Measurements from ENCODE around the gene C10orf71. TPM values are rescaled to one million over a fixed set of nuclear protein-coding genes. Genes with fewer than 3 reads are reported as not detected.

Gene C10orf71
- polyA plus RNA-seq, 1 donor from 2014 or later: not detected

GRCh38 chr10:49311555-49312236, 12.7 kb downstream of the C10orf71 start:
- H3K36me3 ChIP-seq (ENCODE audit: insufficient read depth, low read length): no peaks in the 10 kb centered on the region
- H3K4me3 ChIP-seq (ENCODE audit: low read length): no peak overlapping the region
- no peak overlapping the region for H3K27ac ChIP-seq (ENCODE audit: low read length)
- no peaks in the 10 kb centered on the region for H4K20me1 ChIP-seq (ENCODE audit: insufficient read depth)
- H3K9me2 ChIP-seq (ENCODE audit: insufficient read depth, low read length): no peaks in the 10 kb centered on the region
- no peak overlapping the region for H2AFZ ChIP-seq (ENCODE audit: low read depth, low read length)
- no peaks in the 10 kb centered on the region for H3K9me3 ChIP-seq (ENCODE audit: low read length)
- TF ChIP-seq EP300 (conservative IDR thresholded peaks at IDR 0.05; ENCODE audit: poor library complexity, severe bottlenecking): no peak
- no peak for TF ChIP-seq POLR2AphosphoS5 (IDR thresholded peaks at IDR 0.05)
- TF ChIP-seq MXI1 (conservative IDR thresholded peaks at IDR 0.05; ENCODE audit: poor library complexity, severe bottlenecking): no peak
- TF ChIP-seq SMC3 (conservative IDR thresholded peaks at IDR 0.05; ENCODE audit: poor library complexity): no peak
- no peak for TF ChIP-seq TAF1 (IDR thresholded peaks at IDR 0.05; ENCODE audit: low read depth)
- TF ChIP-seq REST (IDR thresholded peaks at IDR 0.05; ENCODE audit: borderline replicate concordance): no peak
- no peak for TF ChIP-seq EZH2 (IDR thresholded peaks at IDR 0.05; ENCODE audit: borderline replicate concordance, insufficient read depth, low read length, poor library complexity, severe bottlenecking)
- TF ChIP-seq CTCF (IDR thresholded peaks at IDR 0.05; ENCODE audit: poor library complexity, severe bottlenecking): no peak
- no peak for TF ChIP-seq RAD21 (conservative IDR thresholded peaks at IDR 0.05)
- H3K27me3 ChIP-seq (ENCODE audit: insufficient read depth, low read depth, low read length): no peaks in the 10 kb centered on the region
- H3K9ac ChIP-seq (ENCODE audit: low read length): no peak overlapping the region
- no peaks in the 10 kb centered on the region for H3F3A ChIP-seq (ENCODE audit: insufficient read depth, low read length, poor library complexity, severe bottlenecking)
- H3K4me2 ChIP-seq (ENCODE audit: low read length): no peak overlapping the region
- no peaks in the 10 kb centered on the region for H3K79me2 ChIP-seq (replicated peaks; ENCODE audit: insufficient read depth, low read length)

DNA sequence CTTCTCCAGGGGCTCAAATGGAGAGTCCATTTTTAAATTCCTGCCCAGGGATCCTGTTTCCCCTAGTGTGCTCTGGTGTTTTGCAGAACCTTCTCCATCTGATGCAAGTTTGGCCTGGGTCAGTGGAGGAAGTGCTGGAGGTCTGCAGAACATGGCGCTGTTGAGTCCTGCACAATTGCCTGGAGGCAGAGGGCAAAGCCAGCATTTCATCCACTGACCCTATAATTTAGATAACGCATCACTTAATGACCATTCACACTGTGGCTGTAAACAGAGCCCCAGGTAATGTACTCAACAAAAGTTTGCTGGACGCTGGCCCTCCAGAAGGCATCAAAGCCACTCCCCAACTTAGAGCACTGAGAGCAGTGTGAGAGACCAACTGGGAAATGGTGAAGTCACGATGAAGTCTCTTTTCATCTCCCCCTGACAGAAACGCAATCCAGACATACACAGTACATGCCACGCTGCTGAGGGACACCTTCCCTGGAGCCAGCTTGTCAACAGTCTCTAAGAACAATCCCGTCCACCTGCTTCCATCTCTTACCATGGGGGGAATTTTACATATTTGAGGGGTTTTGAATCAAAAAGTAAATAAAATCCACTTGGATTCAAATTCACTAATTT, 13.4 kb downstream of the C10orf71 start:
- Histone ChIP-seq H4K20me1 (ENCODE audit: insufficient read depth) (no peaks in the 10 kb centered on the region), H3K9me2 (ENCODE audit: insufficient read depth, low read length) (no peaks in the 10 kb centered on the region), H3K27me3 (ENCODE audit: insufficient read depth, low read depth, low read length) (no peaks in the 10 kb centered on the region), H3K27ac (ENCODE audit: low read length) (no peak overlapping the region), H3K79me2 (replicated peaks; ENCODE audit: insufficient read depth, low read length) (no peaks in the 10 kb centered on the region), H3K9ac (ENCODE audit: low read length) (no peak overlapping the region), H3K9me3 (ENCODE audit: low read length) (no peaks in the 10 kb centered on the region), H3K4me3 (ENCODE audit: low read length) (no peak overlapping the region), H2AFZ (ENCODE audit: low read depth, low read length) (no peak overlapping the region), H3F3A (ENCODE audit: insufficient read depth, low read length, poor library complexity, severe bottlenecking) (no peaks in the 10 kb centered on the region), H3K36me3 (ENCODE audit: insufficient read depth, low read length) (no peaks in the 10 kb centered on the region), H3K4me2 (ENCODE audit: low read length) (no peak overlapping the region)
- no peak for TF ChIP-seq MXI1 (conservative IDR thresholded peaks at IDR 0.05; ENCODE audit: poor library complexity, severe bottlenecking)
- TF ChIP-seq EP300 (conservative IDR thresholded peaks at IDR 0.05; ENCODE audit: poor library complexity, severe bottlenecking): no peak
- no peak for TF ChIP-seq CTCF (IDR thresholded peaks at IDR 0.05; ENCODE audit: poor library complexity, severe bottlenecking)
- no peak for TF ChIP-seq REST (IDR thresholded peaks at IDR 0.05; ENCODE audit: borderline replicate concordance)
- no peak for TF ChIP-seq POLR2AphosphoS5 (IDR thresholded peaks at IDR 0.05)
- no peak for TF ChIP-seq SMC3 (conservative IDR thresholded peaks at IDR 0.05; ENCODE audit: poor library complexity)
- no peak for TF ChIP-seq RAD21 (conservative IDR thresholded peaks at IDR 0.05)
- TF ChIP-seq TAF1 (IDR thresholded peaks at IDR 0.05; ENCODE audit: low read depth): no peak
- no peak for TF ChIP-seq EZH2 (IDR thresholded peaks at IDR 0.05; ENCODE audit: borderline replicate concordance, insufficient read depth, low read length, poor library complexity, severe bottlenecking)

All from neural cell (in vitro differentiated cells).